Osteocyte (in vitro differentiated cells): ENCODE results near the gene FAM200C. TPM values are rescaled to one million over a fixed set of nuclear protein-coding genes. Genes with fewer than 3 reads are reported as not detected.

Source experiments
- DNase-seq: peaks from one replicate; pipeline ENCODE4 v3.0.0; 2021; ENCODE audit warnings: mixed read lengths; ENCODE audit not compliant: unreplicated experiment; ENCODE audit errors: extremely low spot score
- H3K27ac Mint-ChIP-seq: one replicate; pipeline ENCODE4 v1.8.0; 2021; ENCODE audit warnings: mild to moderate bottlenecking, mixed read lengths; ENCODE audit not compliant: unreplicated experiment
- H3K27me3 Mint-ChIP-seq: one replicate; pipeline ENCODE4 v1.8.0; 2021; ENCODE audit warnings: mixed read lengths; ENCODE audit not compliant: unreplicated experiment
- H3K36me3 Mint-ChIP-seq: one replicate; pipeline ENCODE4 v1.8.0; 2021; ENCODE audit warnings: mixed read lengths; ENCODE audit not compliant: unreplicated experiment
- H3K4me1 Mint-ChIP-seq: one replicate; pipeline ENCODE4 v1.8.0; 2021; ENCODE audit warnings: mixed read lengths; ENCODE audit not compliant: unreplicated experiment
- H3K4me3 Mint-ChIP-seq: one replicate; pipeline ENCODE4 v1.8.0; 2021; ENCODE audit warnings: mild to moderate bottlenecking, moderate library complexity, mixed read lengths; ENCODE audit not compliant: unreplicated experiment
- H3K9me3 Mint-ChIP-seq: one replicate; pipeline ENCODE4 v1.8.0; 2021; ENCODE audit warnings: mixed read lengths; ENCODE audit not compliant: unreplicated experiment
- CTCF ChIP-seq: fragments of 200-600 bp; sonication (generic); IDR thresholded peaks from 2 replicates; pipeline ENCODE4 v1.5.0; 2021; ENCODE audit warnings: antibody characterized with exemption, mild to moderate bottlenecking, moderate library complexity
- total RNA-seq: library from RNA; stranded (reverse); gene quantifications from 2 replicates; pipeline ENCODE4 v1.2.1, GENCODE V29; 2021

The FAM200C gene
- total RNA-seq, 1 donor from 2014 or later: 4.3 TPM

GRCh38 chr5:160444407-160444806 lies 44.6 kb upstream of the FAM200C start:
- Mint-ChIP-seq H3K4me1 (no peaks in the 10 kb centered on the region), H3K27me3 (peaks cover 40% of the 10 kb centered on the region), H3K4me3 (no peak overlapping the region), H3K36me3 (no peaks in the 10 kb centered on the region), H3K27ac (no peak overlapping the region), H3K9me3 (peaks cover under 1% of the 10 kb centered on the region)
- no peak for TF ChIP-seq CTCF
- no peak for DNase-seq

GRCh38 chr5:160442824-160443431 lies 43.1 kb upstream of the FAM200C start:
- H3K4me1 Mint-ChIP-seq: peaks cover 10% of the 10 kb centered on the region
- TF ChIP-seq CTCF: no peak
- no peaks in the 10 kb centered on the region for H3K36me3 Mint-ChIP-seq
- no peaks in the 10 kb centered on the region for H3K9me3 Mint-ChIP-seq
- H3K27ac Mint-ChIP-seq: no peak overlapping the region
- no peak for DNase-seq
- peaks cover 41% of the 10 kb centered on the region for H3K27me3 Mint-ChIP-seq
- H3K4me3 Mint-ChIP-seq: no peak overlapping the region

- Mint-ChIP-seq H3K4me1 (peaks cover 10% of the 10 kb centered on the region), H3K27me3 (peaks cover 47% of the 10 kb centered on the region), H3K4me3 (no peak overlapping the region), H3K36me3 (no peaks in the 10 kb centered on the region), H3K9me3 (no peaks in the 10 kb centered on the region), H3K27ac (no peak overlapping the region)
- no peak for DNase-seq
- TF ChIP-seq CTCF: no peak
Measured at GRCh38 chr5:160441311-160441781, 41.5 kb upstream of the FAM200C start.

GRCh38 chr5:160439205-160439600 lies 39.3 kb upstream of the FAM200C start:
- Mint-ChIP-seq H3K27me3 (peaks cover 41% of the 10 kb centered on the region), H3K4me1 (peaks cover 10% of the 10 kb centered on the region), H3K9me3 (no peaks in the 10 kb centered on the region), H3K36me3 (no peaks in the 10 kb centered on the region), H3K4me3 (peak overlapping the region; percentile 81), H3K27ac (peak overlapping the region; percentile 33)
- peak; percentile 93 for DNase-seq
- TF ChIP-seq CTCF: peak; percentile 96

- DNase-seq: no peak
- H3K27me3 Mint-ChIP-seq: peaks cover 35% of the 10 kb centered on the region
- H3K4me1 Mint-ChIP-seq: peaks cover 10% of the 10 kb centered on the region
- peak overlapping the region; percentile 28 for H3K27ac Mint-ChIP-seq
- peak overlapping the region; percentile 81 for H3K4me3 Mint-ChIP-seq
- TF ChIP-seq CTCF: peak; percentile 76
- no peaks in the 10 kb centered on the region for H3K9me3 Mint-ChIP-seq
- no peaks in the 10 kb centered on the region for H3K36me3 Mint-ChIP-seq
Measured at GRCh38 chr5:160438316-160439204, 38.7 kb upstream of the FAM200C start.
